HepG2 (cell line): ENCODE results near the gene ZFAND2A. TPM values are rescaled to one million over a fixed set of nuclear protein-coding genes. Genes with fewer than 3 reads are reported as not detected.

Source experiments
- ELF4 ChIP-seq: sonication (generic); formaldehyde crosslinking; IDR thresholded peaks from 2 replicates; pipeline ENCODE4 v1.5.0; 2020; ENCODE audit warnings: missing genetic modification reagents, mild to moderate bottlenecking, moderate library complexity, borderline replicate concordance
- FOXM1 ChIP-seq: sonication (generic); formaldehyde crosslinking; IDR thresholded peaks from 2 replicates; pipeline ENCODE4 v1.5.0; 2020; ENCODE audit warnings: missing genetic modification reagents
- FOXO1 ChIP-seq: sonication (generic); formaldehyde crosslinking; IDR thresholded peaks from 2 replicates; pipeline ENCODE4 v1.4.0; 2020; ENCODE audit warnings: missing genetic modification reagents
- HNRNPL ChIP-seq: fragments of 200-400 bp; formaldehyde crosslinking; IDR thresholded peaks from 2 replicates; pipeline ENCODE4 v1.6.1; 2017; ENCODE audit warnings: mild to moderate bottlenecking, low read depth, low read length
- JUN ChIP-seq: sonication (generic); formaldehyde crosslinking; IDR thresholded peaks from 2 replicates; pipeline ENCODE4 v1.4.0; 2020; ENCODE audit warnings: mild to moderate bottlenecking, missing genetic modification reagents
- KMT2B ChIP-seq: IDR thresholded peaks from 2 replicates; pipeline ENCODE4 v1.6.1; 2016; ENCODE audit warnings: missing genetic modification reagents, missing compliant biosample characterization
- MZF1 ChIP-seq: sonication (generic); formaldehyde crosslinking; IDR thresholded peaks from 2 replicates; pipeline ENCODE4 v1.8.1; 2023; ENCODE audit warnings: mild to moderate bottlenecking, missing genetic modification reagents, borderline replicate concordance
- NFE2 ChIP-seq: sonication (generic); formaldehyde crosslinking; IDR thresholded peaks from 2 replicates; pipeline ENCODE4 v1.4.0; 2020; ENCODE audit warnings: missing genetic modification reagents
- RELA ChIP-seq: sonication (generic); formaldehyde crosslinking; IDR thresholded peaks from 2 replicates; pipeline ENCODE4 v1.4.0; 2020; ENCODE audit warnings: missing genetic modification reagents
- RXRA ChIP-seq: sonication (generic); formaldehyde crosslinking; IDR thresholded peaks from 2 replicates; pipeline ENCODE4 v1.5.1; 2020; ENCODE audit warnings: missing genetic modification reagents
- SATB2 ChIP-seq: sonication (generic); formaldehyde crosslinking; IDR thresholded peaks from 2 replicates; pipeline ENCODE4 v1.5.0; 2020; ENCODE audit warnings: missing genetic modification reagents
- SMAD1 ChIP-seq: sonication (generic); formaldehyde crosslinking; IDR thresholded peaks from 2 replicates; pipeline ENCODE4 v1.4.0; 2020; ENCODE audit warnings: missing genetic modification reagents, low read depth, mild to moderate bottlenecking, borderline replicate concordance
- SMAD3 ChIP-seq: sonication (generic); formaldehyde crosslinking; IDR thresholded peaks from 2 replicates; pipeline ENCODE4 v1.4.0; 2020; ENCODE audit warnings: missing genetic modification reagents
- SOX6 ChIP-seq, 2 experiments: fragments of 450-650 bp in 1 of 2; sonication (generic) in 1 of 2; formaldehyde crosslinking in 1 of 2; IDR thresholded peaks; 2 replicates each; pipeline versions ENCODE4 v1.4.0 to v1.6.1; 2017 to 2020; ENCODE audit warnings: antibody characterized with exemption in 1 of 2, mild to moderate bottlenecking in 1 of 2, missing genetic modification reagents in 1 of 2
- SYNCRIP ChIP-seq: fragments of 200-400 bp; formaldehyde crosslinking; IDR thresholded peaks from 2 replicates; pipeline ENCODE4 v1.6.1; 2018; ENCODE audit warnings: mild to moderate bottlenecking, low read depth, low read length; ENCODE audit not compliant: insufficient read depth
- TBX2 ChIP-seq: sonication (generic); formaldehyde crosslinking; IDR thresholded peaks from 2 replicates; pipeline ENCODE4 v1.5.0; 2020; ENCODE audit warnings: missing genetic modification reagents, mild to moderate bottlenecking, borderline replicate concordance
- TCF7L2 ChIP-seq: IDR thresholded peaks from 2 replicates; pipeline ENCODE4 v1.6.1; 2011; ENCODE audit warnings: mild to moderate bottlenecking, low read depth, low read length, moderate library complexity
- TIGD3 ChIP-seq: sonication (generic); formaldehyde crosslinking; IDR thresholded peaks from 2 replicates; pipeline ENCODE4 v1.5.1; 2020; ENCODE audit warnings: mild to moderate bottlenecking, missing genetic modification reagents, borderline replicate concordance
- TP53 ChIP-seq: sonication (generic); formaldehyde crosslinking; conservative IDR thresholded peaks from 2 replicates; pipeline ENCODE4 v1.4.0; 2020; ENCODE audit warnings: missing genetic modification reagents
- ZFP90 ChIP-seq: sonication (generic); formaldehyde crosslinking; IDR thresholded peaks from 2 replicates; pipeline ENCODE4 v1.8.0; 2022; ENCODE audit warnings: missing genetic modification reagents, mild to moderate bottlenecking, inconsistent platforms, borderline replicate concordance
- ZMYM4 ChIP-seq: sonication (generic); formaldehyde crosslinking; IDR thresholded peaks from 2 replicates; pipeline ENCODE4 v1.8.1; 2023; ENCODE audit warnings: mild to moderate bottlenecking, missing genetic modification reagents
- ZNF20 ChIP-seq: sonication (generic); formaldehyde crosslinking; IDR thresholded peaks from 2 replicates; pipeline ENCODE4 v1.4.0; 2020; ENCODE audit warnings: mild to moderate bottlenecking, moderate library complexity, missing genetic modification reagents
- ZNF362 ChIP-seq: sonication (generic); formaldehyde crosslinking; IDR thresholded peaks from 2 replicates; pipeline ENCODE4 v1.4.0; 2020; ENCODE audit warnings: missing genetic modification reagents, mild to moderate bottlenecking, borderline replicate concordance
- ZNF841 ChIP-seq: sonication (generic); formaldehyde crosslinking; IDR thresholded peaks from 2 replicates; pipeline ENCODE4 v1.8.1; 2023; ENCODE audit warnings: missing genetic modification reagents, borderline replicate concordance
- ZSCAN21 ChIP-seq: sonication (generic); formaldehyde crosslinking; IDR thresholded peaks from 2 replicates; pipeline ENCODE4 v1.8.0; 2022; ENCODE audit warnings: mild to moderate bottlenecking, missing genetic modification reagents, moderate library complexity, borderline replicate concordance
- polyA plus RNA-seq, 8 experiments: library from polyadenylated mRNA; depleted of rRNA in 3 of 8; stranded (reverse) in 7 of 8; unstranded in 1 of 8; fragments of >200 nt; fragmentation: Illumina TruSeq in 4 of 8; extraction: Trizol in 4 of 8; gene quantifications; 2 replicates each; pipeline versions ENCODE4 v1.2.1 to v1.2.3, GENCODE V29; 2011 to 2016; ENCODE audit warnings: low read depth in 4 of 8, missing spikeins in 1 of 8, mixed read lengths in 1 of 8; ENCODE audit not compliant: insufficient read depth in 1 of 8
- total RNA-seq, 5 experiments: library from RNA; depleted of rRNA; stranded (reverse); fragments of >200 nt; fragmentation: Illumina TruSeq; extraction: Trizol; gene quantifications; 2 replicates each; pipeline ENCODE4 v1.2.3, GENCODE V29; 2016; ENCODE audit warnings: low read depth in 1 of 5
- TF ChIP-seq, protein P1 (sequence below): sonication (generic); formaldehyde crosslinking; IDR thresholded peaks from 2 replicates; pipeline ENCODE4 v1.4.0; 2020; ENCODE audit warnings: missing genetic modification reagents, borderline replicate concordance

ZFAND2A gene
- total and polyA plus RNA-seq, 2 of the 13 experiments (the other 11 are each of a cell fraction or from before 2014, with no cell fraction given): 140 to 153 TPM

DNA sequence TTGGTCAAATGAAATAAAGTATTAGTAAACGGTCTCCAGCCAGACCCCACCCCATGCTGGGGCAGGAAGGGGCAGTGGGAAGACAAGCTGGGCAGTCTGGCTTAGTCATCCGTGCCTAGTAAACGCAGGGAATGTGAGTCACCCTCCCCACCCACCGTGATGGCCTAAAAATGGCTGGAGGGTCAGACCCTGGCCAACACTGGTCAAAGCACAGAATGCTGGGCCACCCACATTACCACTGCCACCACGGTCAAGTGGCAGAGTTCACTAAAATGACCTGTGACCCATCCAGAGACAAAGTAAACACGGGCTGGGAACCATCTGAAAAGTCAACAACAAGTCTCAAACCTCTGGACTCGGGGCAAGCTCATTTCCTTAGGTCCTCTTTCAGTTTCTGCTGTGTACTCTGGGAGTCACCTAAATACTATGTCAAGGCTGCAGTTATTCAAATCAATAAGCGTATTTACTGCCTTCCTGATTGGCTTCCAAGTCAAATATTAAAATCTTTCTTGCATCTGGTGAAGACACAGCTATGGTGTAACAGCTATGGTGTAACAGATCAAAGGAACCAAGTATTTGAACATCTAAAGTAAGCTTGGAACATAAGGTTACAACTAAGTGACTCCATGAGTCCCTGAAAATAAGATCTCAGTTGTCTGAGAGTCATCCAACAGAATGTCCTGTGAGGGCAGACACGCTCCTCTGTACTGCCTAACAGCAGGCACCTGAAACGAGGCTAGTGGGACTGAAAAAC is 3.0 kb downstream of the ZFAND2A start (continued):
- peak; percentile 96 for TF ChIP-seq TBX2 (CRISPR knock-in tag)
- no peak for TF ChIP-seq ZNF841
- TF ChIP-seq JUN (CRISPR knock-in tag): peak; percentile 97
- no peak for TF ChIP-seq MZF1 (CRISPR knock-in tag)
- no peak; the same call in 1 of the 2 replicates for TF ChIP-seq TP53 (CRISPR knock-in tag)
- peak; percentile 66; the same call in 1 of the 2 replicates for TF ChIP-seq ZNF362 (CRISPR knock-in tag)
- TF ChIP-seq NFE2: no peak
- peak; percentile 97 for TF ChIP-seq SMAD3 (CRISPR knock-in tag)
- TF ChIP-seq ZMYM4: peak; percentile 64
- peak; percentile 76; the same call in 1 of the 2 replicates for TF ChIP-seq KMT2B (CRISPR knock-in tag)
- TF ChIP-seq TIGD3 (CRISPR knock-in tag): no peak
- TF ChIP-seq RXRA: peak; percentile 99
- peak; percentile 97 for TF ChIP-seq TCF7L2
- TF ChIP-seq SMAD1: no peak; the same call in 1 of the 2 replicates
- no peak for TF ChIP-seq SOX6 (IDR thresholded peaks at IDR 0.05)
- peak; percentile 97 for TF ChIP-seq SOX6 (CRISPR knock-in tag; IDR thresholded peaks at IDR 0.05)
- TF ChIP-seq FOXM1: 0 out of 2 replicates have a peak, but pooled peaks have one; percentile 39
- 0 out of 2 replicates have a peak, but pooled peaks have one; percentile 24 for TF ChIP-seq ZNF20 (CRISPR knock-in tag)
- 0 out of 2 replicates have a peak, but pooled peaks have one; percentile 66 for TF ChIP-seq SATB2 (CRISPR knock-in tag)
- TF ChIP-seq ZFP90 (CRISPR knock-in tag): peak; percentile 84; the same call in 1 of the 2 replicates
- TF ChIP-seq RELA: 0 out of 2 replicates have a peak, but pooled peaks have one; percentile 21
- TF ChIP-seq SYNCRIP: no peak
- TF ChIP-seq FOXO1 (CRISPR knock-in tag): peak; percentile 95
- peak; percentile 70 for TF ChIP-seq ZSCAN21 (CRISPR knock-in tag)
- no peak for TF ChIP-seq ELF4 (CRISPR knock-in tag)
- TF ChIP-seq, protein P1, sequence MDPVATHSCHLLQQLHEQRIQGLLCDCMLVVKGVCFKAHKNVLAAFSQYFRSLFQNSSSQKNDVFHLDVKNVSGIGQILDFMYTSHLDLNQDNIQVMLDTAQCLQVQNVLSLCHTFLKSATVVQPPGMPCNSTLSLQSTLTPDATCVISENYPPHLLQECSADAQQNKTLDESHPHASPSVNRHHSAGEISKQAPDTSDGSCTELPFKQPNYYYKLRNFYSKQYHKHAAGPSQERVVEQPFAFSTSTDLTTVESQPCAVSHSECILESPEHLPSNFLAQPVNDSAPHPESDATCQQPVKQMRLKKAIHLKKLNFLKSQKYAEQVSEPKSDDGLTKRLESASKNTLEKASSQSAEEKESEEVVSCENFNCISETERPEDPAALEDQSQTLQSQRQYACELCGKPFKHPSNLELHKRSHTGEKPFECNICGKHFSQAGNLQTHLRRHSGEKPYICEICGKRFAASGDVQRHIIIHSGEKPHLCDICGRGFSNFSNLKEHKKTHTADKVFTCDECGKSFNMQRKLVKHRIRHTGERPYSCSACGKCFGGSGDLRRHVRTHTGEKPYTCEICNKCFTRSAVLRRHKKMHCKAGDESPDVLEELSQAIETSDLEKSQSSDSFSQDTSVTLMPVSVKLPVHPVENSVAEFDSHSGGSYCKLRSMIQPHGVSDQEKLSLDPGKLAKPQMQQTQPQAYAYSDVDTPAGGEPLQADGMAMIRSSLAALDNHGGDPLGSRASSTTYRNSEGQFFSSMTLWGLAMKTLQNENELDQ: no peak
- peak; percentile 96 for TF ChIP-seq HNRNPL
